ENCODE data around the gene PDS5B.
"Not testable (repeated sequence)": the region's sequence is repeated elsewhere in the genome, so short reads cannot be mapped to it uniquely, and the experiment has no call there.

Gene PDS5B

DNA sequence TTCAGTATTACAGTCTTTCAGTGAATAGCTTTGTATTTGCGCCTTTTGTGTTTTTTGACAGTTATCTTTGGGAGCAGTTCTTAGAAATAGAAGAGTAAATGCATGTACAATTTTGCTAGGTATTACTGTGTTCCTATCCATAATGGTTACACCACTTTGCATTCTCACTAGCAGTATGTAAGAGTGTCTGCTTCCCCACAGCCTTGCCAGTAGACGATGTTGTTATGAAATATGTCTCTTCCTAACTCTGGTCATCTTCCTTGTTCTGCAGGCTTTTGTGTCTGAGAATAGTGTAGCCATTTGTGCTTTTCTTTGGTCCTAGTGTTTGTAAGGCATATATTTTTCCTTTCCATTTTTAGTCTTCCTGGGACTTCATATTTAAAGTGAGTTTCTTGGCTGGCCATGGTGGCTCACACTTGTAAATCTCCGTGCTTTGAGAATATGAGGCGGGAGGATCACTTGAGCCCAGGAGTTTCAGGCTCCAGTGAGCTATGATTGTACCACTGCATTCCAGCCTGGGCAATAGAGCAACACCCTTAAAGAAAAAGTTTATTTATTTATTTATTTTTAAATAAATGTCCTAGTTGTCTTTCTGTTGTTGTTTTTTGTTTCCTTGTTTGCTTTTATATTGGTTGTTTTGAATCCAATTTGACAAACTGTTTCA, 140.3 kb downstream of the PDS5B start:
- no peak for DNase-seq (ENCODE audit: low spot score)

DNA sequence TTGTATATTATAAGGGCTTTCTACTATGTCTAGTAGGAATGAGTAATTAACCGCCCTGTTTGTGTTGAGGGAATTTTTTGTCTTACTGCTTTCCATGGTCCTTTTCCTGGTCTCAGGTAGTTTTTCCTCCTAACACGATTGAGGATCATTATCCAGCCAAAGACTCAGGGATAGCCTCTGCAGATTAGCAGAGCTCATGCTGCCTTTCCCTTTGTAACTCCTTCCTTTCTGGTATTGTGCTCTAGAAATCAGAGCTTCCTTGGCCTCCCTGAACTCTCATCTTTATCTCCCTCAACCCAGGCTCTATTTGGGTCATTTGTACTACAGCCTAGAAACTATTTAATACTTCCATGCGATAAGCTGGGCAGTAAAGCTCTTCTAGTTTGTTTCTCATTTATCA, 142.1 kb downstream of the PDS5B start:
- no peak for DNase-seq (ENCODE audit: low spot score)

DNA sequence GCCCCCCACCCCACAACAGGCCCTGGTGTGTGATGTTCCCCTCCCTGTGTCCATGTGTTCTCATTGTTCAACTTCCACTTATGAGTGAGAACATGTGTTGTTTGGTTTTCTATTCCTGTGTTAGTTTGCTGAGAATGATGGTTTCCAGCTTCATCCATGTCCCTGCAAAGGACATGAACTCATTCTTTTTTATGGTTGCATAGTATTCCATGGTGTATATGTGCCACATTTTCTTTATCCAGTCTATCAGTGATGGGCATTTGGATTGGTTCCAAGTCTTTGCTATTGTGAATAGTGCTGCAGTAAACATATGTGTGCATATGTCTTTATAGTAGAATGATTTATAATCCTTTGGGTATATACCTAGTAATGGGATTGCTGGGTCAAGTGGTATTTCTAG, 142.8 kb downstream of the PDS5B start:
- DNase-seq (ENCODE audit: low spot score), result not testable (repeated sequence)

DNA sequence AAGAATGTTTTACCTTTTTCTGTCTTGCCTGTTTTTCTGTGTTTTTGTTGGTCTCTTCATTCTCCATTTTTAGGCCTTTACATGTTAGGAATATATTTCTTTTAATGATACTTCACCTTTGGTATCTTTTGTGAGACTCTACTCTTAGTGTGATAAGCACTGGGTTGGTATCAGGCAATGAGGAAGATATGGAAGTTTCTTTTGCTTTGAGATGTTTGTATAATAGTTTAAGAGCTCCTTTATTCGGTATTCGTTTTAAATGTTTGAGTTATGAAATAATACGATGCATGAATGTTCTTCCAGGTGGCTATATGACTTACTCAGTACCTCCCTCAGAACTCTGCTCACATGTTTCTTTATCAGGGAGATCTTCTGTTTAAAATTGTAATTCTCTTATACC, 144.8 kb downstream of the PDS5B start:
- DNase-seq (ENCODE audit: low spot score), result no peak

DNA sequence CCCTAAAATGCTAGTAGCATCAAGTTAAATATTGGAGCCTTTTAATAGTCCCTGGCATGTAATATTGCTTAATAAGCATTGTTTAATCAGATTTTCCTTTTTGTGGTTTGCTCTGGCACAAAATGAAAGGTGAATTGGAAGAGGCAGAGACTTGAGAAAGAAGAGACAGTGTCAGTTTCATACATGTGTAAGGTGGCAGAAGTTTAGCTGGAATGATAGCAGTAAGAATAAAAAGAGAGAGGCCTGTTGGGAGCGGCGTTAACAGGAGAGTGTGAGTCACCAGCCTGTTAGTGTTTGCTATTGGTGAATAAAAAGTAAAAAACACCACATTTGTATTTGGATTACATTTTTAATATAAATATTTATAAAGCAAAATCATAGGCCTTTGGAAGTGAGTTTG, 145.3 kb downstream of the PDS5B start:
- DNase-seq (ENCODE audit: low spot score), result no peak

DNA sequence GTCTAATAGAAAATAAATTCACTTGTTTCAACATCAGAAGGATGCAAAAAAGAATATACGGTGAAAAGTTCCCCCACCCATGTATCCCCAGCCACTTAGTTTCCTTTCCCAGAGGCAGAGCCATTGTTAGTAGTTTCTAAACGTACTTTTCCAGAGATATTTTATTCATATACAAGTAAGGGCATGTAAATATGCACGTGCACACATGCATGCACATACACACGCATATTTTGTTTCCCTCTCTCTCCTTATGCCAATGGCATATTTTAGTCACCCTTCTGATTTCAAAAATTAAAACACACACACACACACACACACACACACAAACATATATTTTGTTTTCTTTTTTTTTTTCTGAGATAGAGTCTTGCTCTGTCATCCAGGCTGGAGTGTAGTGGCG, 147.4 kb downstream of the PDS5B start:
- DNase-seq (ENCODE audit: low spot score), result no peak

DNA sequence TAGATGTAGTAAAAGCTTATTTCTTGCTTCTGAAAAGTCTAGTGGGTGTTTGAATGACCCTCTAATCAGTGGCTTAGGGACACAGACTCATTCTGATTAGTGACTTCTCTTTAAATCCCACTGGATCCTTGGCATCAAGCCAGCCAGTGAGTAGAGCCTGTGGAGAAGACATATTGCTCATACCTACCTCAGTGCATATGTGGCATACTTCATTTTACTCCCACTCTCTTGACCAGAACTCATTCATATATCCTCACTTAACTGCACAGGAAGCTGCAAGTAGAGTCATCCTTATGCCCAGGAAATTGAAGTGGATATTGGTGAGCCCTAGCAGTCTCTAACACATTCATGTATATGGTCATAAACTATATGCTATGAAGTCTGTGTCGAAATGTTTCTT, 148.3 kb downstream of the PDS5B start:
- DNase-seq (ENCODE audit: low spot score), result no peak

DNA sequence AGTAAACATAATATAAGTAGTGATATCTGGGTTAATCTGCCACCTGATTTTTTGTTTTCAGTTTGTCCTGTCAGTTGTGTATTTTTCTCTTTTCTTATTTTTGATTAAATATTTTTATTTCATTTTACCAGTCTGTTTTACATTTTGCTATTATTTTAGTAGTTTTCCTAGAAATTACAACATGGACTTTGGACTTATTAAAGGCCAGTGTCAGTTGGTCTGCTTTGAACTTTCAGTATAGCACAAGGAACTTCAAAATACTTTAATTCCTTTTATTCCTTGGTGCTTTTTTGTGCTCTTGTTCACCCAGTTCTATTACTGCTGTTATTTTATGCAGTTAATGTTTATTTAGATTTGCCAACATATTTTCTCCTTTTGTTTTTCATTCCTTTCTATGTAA, 149.6 kb downstream of the PDS5B start:
- no peak for DNase-seq (ENCODE audit: low spot score)

DNA sequence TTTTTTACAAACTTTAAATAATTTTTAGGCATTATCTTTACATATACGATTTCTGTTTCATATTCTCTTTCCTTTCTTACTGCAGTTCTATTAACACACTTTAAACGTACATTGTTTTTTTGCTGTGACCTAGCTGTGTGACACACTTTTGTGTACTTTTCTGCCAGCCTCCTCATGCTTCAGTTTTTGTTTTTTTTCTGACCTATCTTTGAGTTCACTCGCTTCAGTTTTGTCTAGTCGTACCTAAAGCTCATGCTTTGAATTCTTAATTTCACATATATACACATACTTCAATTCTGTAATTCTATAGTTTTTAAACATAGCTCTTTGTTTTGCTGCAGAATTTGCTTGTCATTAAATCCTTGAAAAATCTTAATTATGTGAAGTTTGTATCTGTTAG, 150.4 kb downstream of the PDS5B start:
- DNase-seq (ENCODE audit: low spot score), result no peak

DNA sequence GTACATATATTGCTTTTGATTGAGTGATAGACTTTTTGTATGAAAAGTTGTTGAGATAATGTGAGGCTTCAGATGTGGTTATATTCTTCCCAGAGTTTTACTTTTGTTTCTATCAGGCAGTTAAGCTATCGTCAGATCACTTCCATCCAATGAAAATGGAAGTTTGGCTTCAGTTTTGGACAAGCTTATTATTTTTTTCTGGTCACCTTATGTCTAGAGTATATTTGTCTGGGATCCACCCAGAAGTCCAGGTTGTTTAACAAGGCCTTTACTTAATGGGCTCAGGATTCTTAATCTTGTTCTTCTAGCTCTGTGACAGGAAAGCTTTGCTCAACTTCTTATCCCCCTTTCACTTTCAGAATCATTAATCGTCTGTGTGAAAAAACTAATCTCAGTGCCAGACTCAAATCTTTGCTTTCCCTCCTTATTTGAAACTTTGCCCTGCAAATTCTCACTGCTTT, 150.9 kb downstream of the PDS5B start:
- peak; percentile 10 for DNase-seq (ENCODE audit: low spot score)

DNA sequence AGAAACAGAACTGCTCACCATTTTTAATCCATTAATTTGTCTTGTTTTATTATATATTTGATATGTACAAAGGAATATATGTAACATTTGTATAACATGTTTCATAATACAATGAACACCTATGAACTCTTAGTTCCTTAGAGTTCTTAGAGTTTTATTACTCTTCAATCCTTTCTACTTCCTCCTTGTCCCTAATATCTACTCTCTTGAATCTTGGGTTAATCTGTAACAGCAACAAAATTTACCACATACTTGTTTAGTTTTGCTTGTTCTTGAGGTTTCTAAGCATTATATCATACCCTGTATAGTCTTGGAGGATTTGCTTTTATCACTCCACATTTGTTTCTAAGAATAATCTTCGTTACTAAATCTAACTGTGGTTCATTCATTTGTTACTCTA, 151.4 kb downstream of the PDS5B start:
- DNase-seq (ENCODE audit: low spot score), result no peak

DNA sequence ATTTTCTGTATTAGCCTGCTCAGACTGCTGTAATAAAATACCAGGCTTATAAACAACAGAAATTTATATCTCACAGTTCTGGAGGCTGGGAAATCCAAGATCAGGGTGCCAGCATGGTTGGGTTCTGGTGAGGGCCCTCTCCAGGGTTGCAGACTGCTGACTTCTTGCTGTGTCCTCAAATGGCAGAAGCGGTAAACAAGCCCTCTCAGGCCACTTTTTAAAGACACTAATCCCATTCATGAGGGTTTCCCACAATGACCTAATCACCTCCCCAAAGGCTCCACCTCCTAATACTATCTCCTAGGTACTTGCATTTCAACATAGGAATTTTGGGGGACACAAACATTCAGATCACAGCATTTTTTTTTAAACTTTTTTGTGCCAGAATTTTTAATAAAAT, 159.3 kb downstream of the PDS5B start:
- no peak for DNase-seq (ENCODE audit: low spot score)

DNA sequence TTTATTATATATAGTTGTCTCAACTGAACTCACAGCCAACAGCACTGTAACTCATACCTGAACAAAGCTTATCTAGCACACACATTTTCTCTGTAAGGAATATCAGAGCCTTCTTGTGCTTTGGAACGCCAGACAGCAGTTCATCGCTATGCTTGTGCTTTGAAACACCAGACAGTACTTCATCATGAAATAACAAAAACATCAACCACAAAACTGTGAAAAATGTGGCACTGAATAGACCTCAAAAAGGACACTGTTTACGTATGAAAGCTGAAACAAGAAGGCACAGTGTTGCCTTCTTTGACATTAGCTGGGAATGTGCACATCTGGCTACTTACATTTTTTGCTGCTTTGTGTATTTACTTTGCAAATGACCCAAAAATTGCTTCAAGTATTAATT, 160.2 kb downstream of the PDS5B start:
- DNase-seq (ENCODE audit: low spot score), result no peak

DNA sequence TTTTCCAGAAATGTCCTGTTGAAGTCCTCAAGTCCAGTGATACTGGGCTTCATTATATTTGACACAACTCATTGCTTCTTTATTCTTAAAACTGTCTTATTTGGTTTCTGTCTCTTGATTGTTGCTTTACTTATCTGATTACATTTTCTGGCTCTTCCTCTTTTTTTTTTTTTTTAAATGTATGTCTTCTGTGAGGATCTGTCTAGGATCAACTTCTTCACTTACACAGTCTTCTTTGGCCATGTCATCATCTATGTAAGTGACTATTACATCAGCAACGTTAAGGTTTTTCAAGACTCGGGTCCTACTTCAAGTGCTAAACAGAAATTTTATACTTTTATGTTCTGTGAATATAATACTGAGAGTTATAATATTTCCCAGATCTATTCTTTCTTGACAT, 162.1 kb downstream of the PDS5B start:
- DNase-seq (ENCODE audit: low spot score), result no peak

DNA sequence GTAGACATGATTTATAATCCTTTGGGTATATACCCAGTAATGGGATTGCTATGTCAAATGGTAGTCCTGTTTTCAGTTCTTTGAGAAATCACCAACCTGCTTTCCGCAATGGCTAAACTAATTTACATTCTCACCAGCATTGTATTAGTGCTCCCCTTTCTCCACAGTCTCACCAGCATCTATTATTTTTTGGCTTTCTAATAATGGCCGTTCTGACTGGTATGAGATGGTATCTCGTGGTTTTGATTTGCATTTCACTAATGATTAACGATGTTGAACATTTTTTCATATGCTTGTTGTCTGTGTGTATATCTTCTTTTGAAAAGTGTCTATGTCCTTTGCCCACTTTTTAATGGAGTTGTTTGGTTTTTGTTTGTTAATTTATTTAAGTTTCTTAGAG, 165.1 kb downstream of the PDS5B start:
- no peak for DNase-seq (ENCODE audit: low spot score)

DNA sequence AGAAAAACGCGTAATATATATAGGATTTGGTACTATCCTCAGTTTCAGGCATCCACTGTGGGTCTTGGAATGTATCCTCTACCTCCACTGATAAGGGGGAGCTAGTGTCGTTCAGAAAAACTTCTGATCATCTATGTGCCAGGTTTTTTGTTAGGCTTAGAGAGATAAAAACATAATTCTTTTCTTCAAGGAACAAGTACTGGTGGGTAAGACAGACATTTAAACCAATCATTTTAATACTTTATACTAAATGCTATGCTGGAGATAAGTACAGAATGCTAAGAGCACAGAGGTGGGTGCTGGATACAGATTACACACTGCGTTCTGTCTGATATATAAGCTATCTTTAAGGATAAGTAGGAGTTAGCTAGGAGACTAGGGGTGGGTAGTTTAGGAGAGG, 166.1 kb downstream of the PDS5B start:
- no peak for DNase-seq (ENCODE audit: low spot score)

DNA sequence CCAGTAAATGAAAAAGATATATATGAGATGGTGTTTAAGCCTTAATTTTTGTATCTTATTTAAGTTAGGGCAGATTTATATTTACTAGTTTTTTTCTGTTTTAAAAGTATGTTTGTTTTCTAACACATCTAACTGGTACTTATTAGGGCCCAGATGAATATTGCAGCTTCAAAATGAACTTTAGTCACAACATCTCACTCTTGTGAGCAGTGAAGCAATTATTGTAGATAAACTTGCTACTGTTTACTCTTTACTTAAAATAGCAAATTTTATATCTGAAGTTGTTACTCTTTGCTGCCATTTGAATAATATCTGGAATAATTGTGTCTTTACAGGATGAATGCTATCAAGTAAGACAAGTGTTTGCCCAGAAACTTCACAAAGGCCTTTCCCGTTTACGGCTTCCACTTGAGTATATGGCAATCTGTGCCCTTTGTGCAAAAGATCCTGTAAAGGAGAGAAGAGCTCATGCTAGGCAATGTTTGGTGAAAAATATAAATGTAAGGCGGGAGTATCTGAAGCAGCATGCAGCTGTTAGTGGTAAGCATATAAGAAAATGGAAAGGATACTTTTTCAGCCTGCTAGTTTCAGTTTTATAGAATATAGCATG, 166.8 kb downstream of the PDS5B start:
- DNase-seq (ENCODE audit: low spot score), result no peak

DNA sequence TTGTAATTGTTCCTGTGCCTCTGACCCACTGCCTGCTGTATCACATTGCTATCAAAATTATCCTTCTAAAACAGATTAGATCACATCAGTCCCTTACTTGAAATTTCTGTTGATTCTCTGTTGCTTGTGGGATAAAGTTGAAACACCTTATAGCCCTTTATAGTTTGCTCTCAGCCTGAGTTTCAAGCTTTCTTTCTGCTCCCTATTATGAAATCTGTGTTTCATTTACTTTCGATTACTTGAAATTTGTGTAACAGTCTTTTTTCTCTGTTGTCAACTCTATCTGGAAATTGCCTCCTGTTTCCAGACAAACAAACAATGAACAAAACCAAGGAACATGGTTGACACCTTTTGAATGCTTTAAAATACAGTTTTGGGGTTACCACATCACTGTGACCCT, 167.9 kb downstream of the PDS5B start:
- no peak for DNase-seq (ENCODE audit: low spot score)

DNA sequence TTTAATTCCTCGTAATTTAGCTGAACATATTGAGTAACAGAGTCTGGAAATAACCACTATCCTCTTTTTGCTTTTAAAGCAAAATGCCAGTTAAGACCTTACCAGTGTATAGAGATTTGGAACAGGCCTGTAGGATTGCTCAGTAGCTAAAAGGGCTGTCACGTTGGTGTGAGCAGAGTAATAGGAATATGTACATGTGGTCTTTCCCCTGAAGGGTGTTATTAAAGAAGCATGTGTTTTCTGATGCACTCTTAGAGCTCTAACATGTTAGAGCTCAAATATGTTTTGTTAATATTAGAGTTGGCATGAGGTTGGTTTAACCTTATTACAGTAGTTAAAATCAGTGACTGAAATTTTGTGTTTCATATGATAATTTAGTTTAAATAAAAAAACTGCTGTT, 172.9 kb downstream of the PDS5B start:
- DNase-seq (ENCODE audit: low spot score), result no peak

DNA sequence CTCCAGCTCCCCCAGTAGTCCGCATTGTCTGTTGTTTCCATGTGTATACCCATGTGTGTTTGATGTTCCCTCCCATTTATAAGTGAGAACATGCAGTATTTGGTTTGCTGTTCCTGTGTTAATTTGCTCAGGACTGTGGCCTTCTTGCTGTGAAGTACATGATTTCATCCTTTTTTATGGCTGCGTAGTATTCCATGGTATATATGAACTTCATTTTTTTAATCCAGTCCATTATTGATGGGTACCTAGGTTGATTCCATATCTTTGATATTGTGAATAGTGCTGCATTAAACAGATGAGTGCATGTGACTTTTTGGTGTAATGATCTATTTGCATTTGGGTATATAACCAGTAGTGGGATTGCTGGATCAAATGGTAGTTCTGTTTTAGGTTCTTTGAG, 175.2 kb downstream of the PDS5B start:
- DNase-seq (ENCODE audit: low spot score), result no peak

DNA sequence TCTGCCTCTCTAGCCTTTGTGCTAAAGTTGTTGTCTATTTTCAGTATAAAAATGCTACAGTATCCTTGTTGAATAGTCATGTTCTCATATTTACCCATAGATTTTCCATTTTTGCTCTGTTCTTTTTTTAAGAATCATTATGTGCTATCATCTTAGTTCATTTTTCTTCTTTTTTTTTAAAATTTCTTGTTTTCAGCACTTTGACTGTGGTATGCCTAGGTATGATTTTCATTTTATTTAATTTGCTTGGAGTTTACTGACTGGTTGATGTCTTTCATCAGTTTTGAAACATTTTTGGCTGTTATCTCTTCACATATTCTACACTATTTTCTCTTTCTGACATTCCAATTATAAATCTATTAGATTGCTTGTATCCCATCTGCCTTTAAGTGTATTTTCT, 192.9 kb downstream of the PDS5B start:
- no peak for DNase-seq (ENCODE audit: low spot score)

DNA sequence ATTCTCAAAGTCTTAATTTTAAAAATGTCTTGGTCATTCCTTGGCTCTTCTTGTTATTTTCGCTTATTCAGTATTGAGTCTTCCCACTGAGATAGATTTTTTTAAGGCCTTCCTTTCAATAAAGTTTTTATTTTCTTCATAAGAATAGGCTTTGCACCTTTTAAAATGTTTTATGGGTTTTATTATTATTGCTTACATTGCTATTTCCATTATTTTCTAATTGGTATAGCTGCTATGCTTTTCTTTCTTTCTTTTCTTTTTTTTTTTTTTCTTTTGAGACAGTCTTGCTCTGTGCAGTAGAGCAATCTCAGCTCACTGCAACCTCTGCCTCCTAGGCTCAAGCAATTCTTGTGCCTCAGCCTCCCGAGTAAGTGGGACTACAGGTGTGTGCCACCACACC, 195.7 kb downstream of the PDS5B start:
- DNase-seq (ENCODE audit: low spot score), result no peak

DNA sequence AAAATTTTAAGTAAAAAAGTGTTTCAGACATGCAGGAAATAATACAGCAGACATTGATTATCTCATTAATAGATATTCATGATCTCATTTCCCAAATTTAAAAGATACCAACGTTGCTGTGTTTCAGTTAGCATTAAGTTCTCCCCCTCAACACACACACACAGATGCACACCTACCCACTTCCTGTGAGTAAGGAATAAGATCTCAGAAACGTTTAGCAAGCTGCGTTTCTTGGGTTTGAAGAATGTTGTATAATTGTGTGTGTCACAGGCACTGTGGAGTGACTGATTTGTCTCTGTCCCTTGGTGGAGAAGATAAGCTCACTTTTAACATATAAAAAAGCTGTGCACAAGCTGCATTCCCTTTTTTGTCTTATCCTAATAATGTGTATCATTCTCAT, 196.8 kb downstream of the PDS5B start:
- no peak for DNase-seq (ENCODE audit: low spot score)

DNA sequence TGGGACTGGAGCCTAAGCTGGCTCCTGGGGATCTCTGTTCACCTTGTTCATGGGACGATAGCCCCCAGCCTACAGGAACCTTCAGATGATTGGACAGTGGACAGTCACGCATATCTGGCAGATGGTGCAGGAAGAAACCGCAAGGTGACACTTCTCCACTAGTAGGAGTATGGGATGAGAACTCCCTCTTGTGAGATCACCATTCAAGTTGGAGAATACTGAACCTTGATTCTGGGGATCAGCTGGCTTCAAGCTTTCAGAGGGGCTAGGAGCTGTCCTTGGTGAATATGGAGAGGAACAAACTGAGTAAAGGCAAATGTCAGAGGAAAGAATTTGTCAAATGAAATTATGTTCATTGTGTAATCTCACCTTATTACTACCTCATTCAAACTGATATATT, 204.5 kb downstream of the PDS5B start:
- no peak for DNase-seq (ENCODE audit: low spot score)

Data from globus pallidus (tissue), 1 donor.